Activated CD4-positive, alpha-beta T cell treated with anti-CD3 and anti-CD28 coated beads, Interleukin-2, Interleukin-4, amounts not matched to agents 100 ng/mL and 50 ng/mL, durations not matched to agents 16 hours and 8 hours (primary cell): Measurements from ENCODE around the gene TICRR.
A peak's percentile ranks its signal among the peaks of the same experiment; 100 is the strongest.

Experiments used
- DNase-seq: peaks from one replicate; pipeline ENCODE4 v3.0.0-alpha.2; 2020; ENCODE audit warnings: low spot score

TICRR gene

GRCh38 chr15:89629829-89630228 is 54.6 kb downstream of the TICRR start:
- DNase-seq, result no peak

DNA sequence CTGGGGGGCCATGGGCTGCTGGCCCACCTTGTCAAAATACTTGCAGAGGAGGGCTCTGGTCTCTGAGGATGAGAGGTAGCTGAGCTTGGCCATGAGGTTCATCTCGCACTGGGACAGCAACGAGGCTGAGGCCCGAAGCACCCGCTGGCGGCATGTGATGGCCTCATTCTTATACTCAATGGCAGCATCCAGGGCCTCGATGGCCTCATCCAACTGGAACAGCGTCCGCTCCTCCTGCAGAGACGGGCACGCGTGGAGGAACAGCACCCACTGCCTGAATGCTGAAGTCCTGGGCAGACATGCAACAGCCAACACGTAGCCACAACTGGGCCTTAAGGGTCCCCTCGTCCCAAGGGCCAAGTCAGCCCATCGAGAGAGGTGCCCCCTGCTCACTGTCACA is 55.0 kb downstream of the TICRR start:
- no peak for DNase-seq

GRCh38 chr15:89630974-89631901 is 56.0 kb downstream of the TICRR start:
- DNase-seq, result no peak

DNA sequence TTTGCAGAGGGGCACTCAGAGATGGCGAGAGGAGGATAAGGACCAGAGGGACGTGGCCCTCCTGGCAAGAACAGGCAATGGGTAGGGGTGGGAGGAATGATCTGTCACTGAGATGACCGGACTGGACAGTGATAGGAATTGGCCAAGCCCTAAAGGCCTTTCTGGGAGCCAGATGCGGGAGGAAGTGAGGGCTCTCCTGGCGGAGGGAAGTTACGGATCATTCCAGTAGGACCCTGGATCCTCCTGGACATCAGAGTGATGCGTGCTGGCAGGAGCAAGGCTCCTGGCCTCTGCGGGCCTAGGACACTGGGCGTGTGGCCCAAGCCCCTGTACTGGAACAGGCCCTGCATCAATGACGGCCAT is 56.6 kb downstream of the TICRR start:
- no peak for DNase-seq

DNA sequence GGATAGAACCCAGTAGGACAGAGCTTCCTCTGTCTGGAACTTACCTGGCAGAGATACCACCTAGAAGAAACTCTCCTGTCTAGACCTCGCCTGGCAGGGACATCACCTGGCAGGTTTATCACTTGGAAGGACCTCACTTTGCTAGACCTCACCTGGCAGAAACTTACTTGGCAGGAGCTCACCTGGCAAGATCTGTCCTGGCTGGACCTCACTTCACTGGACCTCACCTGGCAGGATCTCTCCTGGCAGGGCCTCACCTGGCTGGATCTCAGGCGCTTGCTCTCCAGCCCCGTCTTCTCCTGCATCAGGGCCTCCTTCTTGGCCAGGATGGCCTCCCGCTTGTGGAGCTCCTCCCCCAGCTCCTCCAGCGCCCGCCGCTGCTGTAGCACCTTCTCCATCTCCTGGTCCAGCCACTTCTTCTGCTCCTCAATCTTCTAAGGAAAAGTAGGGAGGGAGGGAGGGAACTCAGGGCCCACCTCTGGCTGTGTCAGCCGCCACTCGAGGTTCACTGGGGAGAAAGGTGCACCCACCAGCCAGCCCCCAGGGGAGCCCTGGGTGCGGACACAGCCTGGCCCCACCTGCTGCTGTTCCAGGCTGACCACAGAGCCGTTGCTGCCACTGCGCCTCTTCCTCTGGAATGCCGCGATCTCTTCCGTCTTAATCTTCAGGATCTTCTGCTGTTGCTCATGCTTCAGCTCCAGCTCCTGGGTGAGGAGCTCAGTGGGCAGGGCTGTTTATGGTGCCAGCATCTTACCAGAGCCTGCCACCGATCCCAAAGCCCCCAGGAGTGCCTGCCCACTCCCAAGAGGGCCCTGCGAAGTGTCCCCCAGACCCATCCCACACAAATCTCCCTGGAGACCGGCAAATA is 57.5 kb downstream of the TICRR start:
- DNase-seq, result no peak

- no peak for DNase-seq
These were observed 58.3 kb downstream of the TICRR start for GRCh38 chr15:89633585-89633984.

DNA sequence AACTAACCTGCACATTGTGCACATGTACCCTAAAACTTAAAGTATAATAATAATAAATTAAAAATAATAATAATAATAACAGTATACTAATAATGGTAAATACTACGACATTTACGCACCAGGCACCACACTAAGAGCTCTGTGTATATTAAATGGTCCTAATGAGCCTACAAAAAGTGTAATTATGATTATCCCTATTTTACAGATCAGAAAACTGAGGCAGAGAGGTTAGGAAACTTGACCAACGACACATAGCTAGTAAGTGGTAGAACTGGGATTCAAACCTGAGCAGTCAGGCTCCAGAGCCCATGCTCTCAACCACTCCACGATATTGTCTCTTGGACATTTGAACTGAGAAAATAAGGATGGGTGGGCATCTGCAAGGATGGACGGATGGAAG is 65.0 kb downstream of the TICRR start:
- DNase-seq, result no peak

GRCh38 chr15:89641053-89641452 is 65.8 kb downstream of the TICRR start:
- no peak for DNase-seq

DNA sequence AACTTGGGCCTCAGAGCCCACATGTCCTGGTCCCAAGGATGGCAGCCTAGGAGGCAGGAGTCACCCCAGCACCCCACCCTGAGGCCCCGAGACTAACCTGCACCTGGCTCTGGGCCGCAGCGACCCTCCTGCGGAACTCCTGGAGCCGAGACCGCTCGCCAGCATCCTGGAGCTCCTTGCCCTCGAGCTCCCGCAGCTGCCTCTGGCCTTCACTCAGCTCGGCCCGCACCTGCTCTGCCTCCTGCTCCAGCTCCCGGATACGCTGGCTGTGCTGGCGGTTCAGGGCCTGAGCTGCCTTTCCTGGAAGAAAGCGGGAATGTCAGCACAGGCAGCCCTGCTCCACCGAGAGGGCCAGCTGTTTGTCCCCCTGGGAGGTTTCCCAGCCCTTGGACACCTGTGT is 66.8 kb downstream of the TICRR start:
- no peak for DNase-seq

DNA sequence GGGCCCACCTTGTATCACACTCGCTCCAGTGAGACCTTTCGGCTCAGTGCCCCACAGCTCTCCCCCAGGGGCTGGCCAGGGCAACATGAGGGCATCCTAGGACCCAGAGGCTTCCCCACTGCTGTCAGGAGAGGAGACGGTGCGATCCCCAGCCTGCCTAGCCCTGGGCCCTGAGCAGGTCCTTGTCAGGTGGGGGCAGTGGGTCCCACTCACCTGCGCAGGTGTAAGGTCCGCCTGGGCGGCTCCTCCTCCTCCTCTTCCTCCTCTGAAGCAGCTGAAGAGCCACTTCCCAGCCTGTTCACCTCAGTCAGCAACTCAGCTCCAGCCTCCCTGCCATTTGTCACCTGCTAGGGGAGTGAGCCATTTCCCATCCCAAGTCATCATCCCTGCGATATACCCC is 70.4 kb downstream of the TICRR start:
- no peak for DNase-seq

GRCh38 chr15:89646416-89647141 is 71.3 kb downstream of the TICRR start:
- DNase-seq, result no peak

GRCh38 chr15:89647191-89647851 is 72.1 kb downstream of the TICRR start:
- peak; percentile 61 for DNase-seq

DNA sequence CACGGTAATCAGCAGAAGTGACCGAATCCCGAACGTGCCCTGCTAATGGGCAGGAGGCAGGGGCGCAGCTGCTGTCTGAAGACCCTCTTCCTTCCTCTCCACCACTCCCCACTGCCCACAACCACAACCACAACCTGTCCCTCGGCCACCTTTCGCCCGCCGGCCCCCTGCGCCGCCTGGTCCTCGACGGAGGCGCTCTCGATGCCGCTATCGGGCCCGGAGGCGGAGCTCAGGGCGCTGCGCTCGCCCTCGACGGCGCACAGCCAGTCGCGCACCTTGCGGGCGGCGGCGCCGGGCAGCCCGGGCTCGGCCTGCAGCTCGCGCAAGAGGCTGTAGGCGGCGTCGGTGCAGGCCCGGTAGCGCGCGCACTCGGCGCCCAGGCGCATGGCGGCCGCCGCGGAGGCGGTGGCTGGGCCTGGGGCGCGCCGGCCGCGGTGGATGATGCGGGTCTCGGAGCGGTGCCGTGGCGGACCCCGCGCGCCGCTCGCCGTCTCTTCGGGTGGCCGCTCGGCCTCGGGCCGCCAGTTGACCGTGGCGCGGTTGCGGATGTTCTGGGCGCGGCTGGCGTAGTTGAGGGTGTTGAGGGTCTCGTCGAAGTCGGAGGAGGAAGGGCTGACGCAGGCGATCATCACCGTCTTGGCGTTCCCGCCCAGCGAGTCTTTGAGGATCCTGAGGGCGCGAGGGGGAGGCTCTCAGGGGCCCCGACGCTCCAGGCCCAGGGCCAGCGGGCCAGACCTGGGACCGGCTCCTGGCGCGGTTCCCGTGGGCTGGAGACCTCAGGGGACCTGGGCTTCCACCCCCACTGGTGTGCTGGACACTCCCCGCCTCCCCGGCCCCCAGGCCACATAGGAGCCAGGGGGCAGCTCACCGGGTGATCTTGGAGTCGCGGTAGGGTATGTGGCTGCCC is 73.1 kb downstream of the TICRR start:
- no peak for DNase-seq

GRCh38 chr15:89649013-89649625 is 73.8 kb downstream of the TICRR start:
- DNase-seq, result no peak

DNA sequence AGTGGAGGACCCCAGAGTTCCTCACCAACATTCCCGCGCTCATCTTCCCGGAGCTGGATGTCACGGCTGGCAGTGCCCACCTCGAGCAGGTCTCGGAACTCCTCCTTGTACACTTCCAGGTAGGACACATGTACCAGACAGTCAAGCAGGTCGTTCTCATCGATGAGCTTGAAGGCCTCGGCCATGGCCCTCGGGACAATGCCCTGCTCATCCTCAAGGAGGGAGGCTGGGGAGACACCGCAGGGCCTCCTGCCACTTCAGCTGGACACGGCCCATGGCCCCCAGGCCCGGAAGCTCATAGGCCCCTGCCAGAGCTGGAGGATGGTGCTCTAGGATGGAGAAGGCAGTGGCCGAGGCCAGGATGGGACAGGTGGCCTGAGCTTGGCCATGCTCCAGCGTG is 74.4 kb downstream of the TICRR start:
- DNase-seq, result no peak

DNA sequence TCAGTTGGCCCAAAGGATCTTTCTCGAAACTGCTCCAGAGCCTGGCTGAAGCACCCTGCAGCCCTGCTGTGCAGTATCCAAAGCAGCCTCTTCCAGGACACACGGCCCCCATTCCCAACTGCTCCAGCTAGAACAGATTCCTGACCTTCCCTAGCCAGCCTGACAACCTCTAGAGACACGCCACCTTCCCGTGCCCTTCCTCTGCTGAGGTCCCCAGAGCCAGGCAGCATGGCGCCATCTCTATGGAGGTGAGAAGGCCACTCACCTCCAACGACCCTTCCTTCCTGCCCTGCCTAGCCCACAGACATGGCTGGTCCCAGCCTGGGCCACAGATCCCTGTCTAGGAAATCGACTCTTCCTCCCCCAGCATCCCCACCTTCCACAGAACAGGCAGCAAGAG is 76.9 kb downstream of the TICRR start:
- DNase-seq, result no peak

- DNase-seq, result no peak
These were observed 77.4 kb downstream of the TICRR start for GRCh38 chr15:89652666-89653065.

DNA sequence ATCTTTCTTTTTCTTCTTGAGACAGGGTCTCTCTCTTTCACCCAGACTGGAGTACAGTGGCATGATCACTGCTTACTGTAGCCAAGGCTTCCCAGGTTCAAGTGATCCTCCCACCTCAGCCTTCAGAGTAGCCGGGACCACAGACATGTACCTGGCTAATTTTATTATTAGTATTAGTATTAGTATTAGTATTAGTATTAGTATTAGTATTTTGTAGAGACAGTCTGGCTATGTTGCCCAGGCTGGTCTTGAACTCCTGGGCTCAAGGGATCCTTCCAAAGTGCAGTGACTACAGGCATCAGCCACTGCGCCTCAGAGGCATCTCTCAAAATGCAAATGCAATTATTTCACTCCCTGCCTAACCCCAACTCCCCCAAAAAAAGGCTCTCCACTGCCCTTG is 78.3 kb downstream of the TICRR start:
- no peak for DNase-seq

- no peak for DNase-seq
These were observed 79.1 kb downstream of the TICRR start for GRCh38 chr15:89654301-89654761.
